ENCODE results near the gene KCNIP3. TPM values are rescaled to one million over a fixed set of nuclear protein-coding genes. Genes with fewer than 3 reads are reported as not detected.

KCNIP3 gene
- total and polyA plus RNA-seq, 4 experiments from 2014 or later, result not detected

- no peaks in the 10 kb centered on the region for H3K4me1 Mint-ChIP-seq
- CTCF ChIA-PET (ENCODE audit: partially characterized antibody), result no interaction called here
Measured at GRCh38 chr2:95299961-95300360, 2.8 kb downstream of the KCNIP3 start.

DNA sequence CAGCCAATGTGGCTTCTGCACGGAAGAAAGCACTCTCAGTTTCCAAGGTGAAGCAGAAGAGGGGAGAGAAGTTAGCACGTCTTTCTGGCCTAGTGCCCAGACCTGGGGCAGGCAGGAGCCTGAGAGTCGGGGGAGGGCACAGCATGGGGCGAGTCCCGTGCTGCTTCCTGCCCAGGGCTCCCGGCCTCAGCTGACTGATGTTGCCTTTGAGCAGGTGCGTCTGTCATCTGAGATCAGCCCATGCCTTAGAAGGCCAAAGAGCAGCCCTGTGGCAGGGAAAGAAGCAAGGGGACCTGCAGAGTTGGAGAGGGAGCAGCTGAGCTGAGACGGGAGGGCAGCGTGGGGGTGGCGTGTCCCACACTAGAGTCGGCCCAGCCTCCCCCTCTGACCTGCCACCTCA is 3.3 kb downstream of the KCNIP3 start:
- Histone ChIP-seq H3K27me3 (ENCODE audit: insufficient read depth, low read length) (no peaks in the 10 kb centered on the region), H3K36me3 (ENCODE audit: insufficient read depth, low read length) (no peaks in the 10 kb centered on the region), H3K27ac (ENCODE audit: low read depth, low read length) (no peak overlapping the region), H3K4me3 (ENCODE audit: low read length in 2 of 2) (no peak overlapping the region), H3K4me1 (ENCODE audit: insufficient read depth, low read length) (no peaks in the 10 kb centered on the region), H3K9me3 (ENCODE audit: control insufficient read depth in 1 of 2, low read length in 2 of 2) (no peaks in the 10 kb centered on the region)
- POLR2A ChIA-PET (ENCODE audit: partially characterized antibody), result no interaction called here
- CTCF ChIA-PET (ENCODE audit: partially characterized antibody), result no interaction called here
- no peaks in the 10 kb centered on the region for H3K36me3 Mint-ChIP-seq
- no peak overlapping the region for H3K4me3 Mint-ChIP-seq
- no peaks in the 10 kb centered on the region for H3K4me1 Mint-ChIP-seq
- DNase-seq, result no peak
- peaks cover 0 to 2% of the 10 kb centered on the region in 2 donors for H3K27me3 Mint-ChIP-seq
- H3K27ac Mint-ChIP-seq, result no peak overlapping the region
- intact Hi-C loops (cut with micrococcal nuclease), result no loop called here
- no peaks in the 10 kb centered on the region for H3K9me3 Mint-ChIP-seq

More at GRCh38 chr2:95299961-95300360, 2.8 kb downstream of the KCNIP3 start:
- Mint-ChIP-seq H3K27me3 (peaks cover 0 to 2% of the 10 kb centered on the region in 2 donors), H3K4me3 (no peak overlapping the region), H3K27ac (no peak overlapping the region), H3K9me3 (no peaks in the 10 kb centered on the region), H3K36me3 (no peaks in the 10 kb centered on the region)
- Histone ChIP-seq H3K27ac (ENCODE audit: low read depth, low read length) (no peak overlapping the region), H3K36me3 (ENCODE audit: insufficient read depth, low read length) (no peaks in the 10 kb centered on the region), H3K4me1 (ENCODE audit: insufficient read depth, low read length) (no peaks in the 10 kb centered on the region), H3K9me3 (ENCODE audit: control insufficient read depth in 1 of 2, low read length in 2 of 2) (no peaks in the 10 kb centered on the region), H3K4me3 (ENCODE audit: low read length in 2 of 2) (no peak overlapping the region), H3K27me3 (ENCODE audit: insufficient read depth, low read length) (no peaks in the 10 kb centered on the region)
- intact Hi-C loops (cut with micrococcal nuclease), result no loop called here
- DNase-seq, result no peak
- POLR2A ChIA-PET (ENCODE audit: partially characterized antibody), result no interaction called here

DNA sequence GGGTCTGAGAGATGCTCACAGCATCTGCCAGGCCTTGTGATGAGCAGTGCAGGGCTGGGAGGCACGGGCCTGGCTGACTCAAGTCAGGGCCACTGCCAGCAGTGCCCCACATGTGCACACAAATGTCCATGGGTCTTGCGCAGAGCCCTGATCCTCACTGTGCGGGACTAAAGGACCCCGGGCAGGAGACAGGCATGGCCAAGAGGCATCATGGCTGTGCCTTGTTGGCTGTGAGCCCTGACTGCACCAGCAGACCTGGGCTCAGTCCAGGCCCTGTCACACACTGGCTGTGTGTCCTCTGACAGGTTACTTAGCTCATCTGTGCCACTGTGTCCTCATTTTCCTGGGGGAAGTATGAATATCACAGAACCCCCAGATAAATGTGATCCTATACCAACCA is 4.0 kb downstream of the KCNIP3 start:
- Mint-ChIP-seq H3K27me3 (peaks cover 0 to 2% of the 10 kb centered on the region in 2 donors), H3K9me3 (no peaks in the 10 kb centered on the region), H3K27ac (no peak overlapping the region), H3K4me1 (no peaks in the 10 kb centered on the region), H3K4me3 (no peak overlapping the region), H3K36me3 (no peaks in the 10 kb centered on the region)
- Histone ChIP-seq H3K27me3 (ENCODE audit: insufficient read depth, low read length) (no peaks in the 10 kb centered on the region), H3K4me3 (ENCODE audit: low read length in 2 of 2) (no peak overlapping the region), H3K27ac (ENCODE audit: low read depth, low read length) (no peak overlapping the region), H3K36me3 (ENCODE audit: insufficient read depth, low read length) (no peaks in the 10 kb centered on the region), H3K4me1 (ENCODE audit: insufficient read depth, low read length) (no peaks in the 10 kb centered on the region), H3K9me3 (ENCODE audit: control insufficient read depth in 1 of 2, low read length in 2 of 2) (no peaks in the 10 kb centered on the region)
- intact Hi-C loops (cut with micrococcal nuclease), result no loop called here
- POLR2A ChIA-PET (ENCODE audit: partially characterized antibody), result no interaction called here
- DNase-seq, result no peak
- CTCF ChIA-PET (ENCODE audit: partially characterized antibody), result no interaction called here

DNA sequence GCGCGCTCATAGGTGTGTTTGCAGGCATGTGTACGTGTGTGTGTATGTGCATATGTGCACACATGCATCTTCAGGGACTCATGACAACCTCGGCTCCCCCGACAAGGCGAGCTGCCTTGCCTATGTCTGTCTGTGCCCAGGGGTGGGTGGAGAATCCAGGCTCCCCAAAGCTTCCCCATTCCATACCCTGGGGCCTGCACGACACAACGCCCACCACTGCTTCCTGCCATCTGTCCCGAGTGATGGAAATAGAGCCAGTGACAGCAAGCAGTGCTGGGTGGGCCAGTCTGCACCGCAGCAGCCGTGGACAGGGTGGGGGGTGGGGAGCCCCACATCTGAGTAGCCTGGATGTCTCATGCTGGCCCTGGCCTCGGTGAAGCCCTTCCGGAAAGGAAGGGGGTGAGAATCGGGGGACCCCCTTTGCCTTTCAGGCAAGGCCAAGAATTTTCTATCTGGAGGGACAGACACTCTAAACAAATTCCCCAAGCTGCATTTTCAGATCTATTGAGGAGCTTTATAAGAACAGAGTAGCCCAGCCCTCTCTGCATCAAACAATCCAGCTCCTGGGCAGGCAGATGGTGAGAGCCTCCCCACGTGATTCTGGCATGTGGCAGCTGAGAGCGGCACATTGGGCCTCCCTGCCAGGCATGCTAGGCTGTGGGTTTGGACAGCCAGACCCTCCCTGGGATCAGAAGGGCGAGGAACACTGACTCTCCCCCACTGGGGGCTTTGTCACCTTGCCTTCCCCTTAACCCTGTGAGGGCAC is 4.9 kb downstream of the KCNIP3 start:
- Mint-ChIP-seq H3K4me3 (no peak overlapping the region), H3K27me3 (peaks cover 0 to 2% of the 10 kb centered on the region in 2 donors), H3K4me1 (no peaks in the 10 kb centered on the region), H3K9me3 (no peaks in the 10 kb centered on the region), H3K36me3 (no peaks in the 10 kb centered on the region), H3K27ac (no peak overlapping the region)
- intact Hi-C loops (cut with micrococcal nuclease), result no loop called here
- H3K27me3 ChIP-seq (ENCODE audit: insufficient read depth, low read length), result no peaks in the 10 kb centered on the region
- no peak for DNase-seq
- ChIA-PET POLR2A (ENCODE audit: partially characterized antibody) (no interaction called here), CTCF (ENCODE audit: partially characterized antibody) (no interaction called here)
- H3K4me3 ChIP-seq (ENCODE audit: low read length in 2 of 2), result no peak overlapping the region
- H3K9me3 ChIP-seq (ENCODE audit: control insufficient read depth in 1 of 2, low read length in 2 of 2), result no peaks in the 10 kb centered on the region
- H3K36me3 ChIP-seq (ENCODE audit: insufficient read depth, low read length), result no peaks in the 10 kb centered on the region
- H3K4me1 ChIP-seq (ENCODE audit: insufficient read depth, low read length), result no peaks in the 10 kb centered on the region
- H3K27ac ChIP-seq (ENCODE audit: low read depth, low read length), result no peak overlapping the region

- Histone ChIP-seq H3K4me3 (ENCODE audit: low read length in 2 of 2) (no peak overlapping the region), H3K4me1 (ENCODE audit: insufficient read depth, low read length) (no peaks in the 10 kb centered on the region), H3K9me3 (ENCODE audit: control insufficient read depth in 1 of 2, low read length in 2 of 2) (no peaks in the 10 kb centered on the region), H3K27ac (ENCODE audit: low read depth, low read length) (no peak overlapping the region), H3K27me3 (ENCODE audit: insufficient read depth, low read length) (no peaks in the 10 kb centered on the region), H3K36me3 (ENCODE audit: insufficient read depth, low read length) (no peaks in the 10 kb centered on the region)
- no peak overlapping the region for H3K4me3 Mint-ChIP-seq
- POLR2A ChIA-PET (ENCODE audit: partially characterized antibody), result no interaction called here
- no peaks in the 10 kb centered on the region for H3K36me3 Mint-ChIP-seq
- CTCF ChIA-PET (ENCODE audit: partially characterized antibody), result no interaction called here
- no peak overlapping the region for H3K27ac Mint-ChIP-seq
- no peaks in the 10 kb centered on the region for H3K4me1 Mint-ChIP-seq
- peaks cover 0 to 2% of the 10 kb centered on the region in 2 donors for H3K27me3 Mint-ChIP-seq
- intact Hi-C loops (cut with micrococcal nuclease), result no loop called here
- DNase-seq, result no peak
- no peaks in the 10 kb centered on the region for H3K9me3 Mint-ChIP-seq
Measured at GRCh38 chr2:95303191-95303919, 6.2 kb downstream of the KCNIP3 start.

DNA sequence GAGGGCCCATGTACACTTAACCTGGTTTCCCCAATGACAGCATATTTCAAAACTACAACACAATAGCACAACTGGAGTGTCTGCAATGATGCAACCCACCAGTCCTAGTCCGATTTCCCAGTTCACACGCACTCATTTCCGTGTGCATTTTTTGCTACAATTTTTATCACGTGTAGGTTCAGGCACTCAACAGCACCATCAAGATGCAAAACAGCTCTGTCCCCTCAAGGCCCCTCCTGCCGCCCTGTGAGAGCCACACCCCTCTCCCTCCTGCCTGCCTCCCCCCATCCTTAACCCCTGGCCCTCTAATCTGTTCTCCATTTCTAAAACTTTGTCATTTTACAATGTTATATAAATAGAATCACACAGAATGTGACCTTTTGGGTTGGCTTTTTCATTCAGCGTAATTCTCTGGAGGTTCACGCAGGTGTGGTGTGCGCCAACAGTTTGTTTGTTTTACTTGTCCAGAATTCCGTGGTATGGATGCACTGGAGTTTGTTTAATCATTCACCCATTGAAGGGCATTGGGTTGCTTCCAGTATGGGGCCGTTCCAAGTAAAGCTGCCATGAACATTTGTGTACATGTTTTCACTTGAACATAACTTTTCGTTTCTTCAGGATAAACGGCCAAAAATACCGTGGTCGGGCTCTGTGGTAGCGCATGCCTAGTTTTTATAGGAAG is 8.4 kb downstream of the KCNIP3 start:
- Mint-ChIP-seq H3K4me1 (no peaks in the 10 kb centered on the region), H3K27me3 (no peaks in the 10 kb centered on the region), H3K36me3 (no peaks in the 10 kb centered on the region), H3K27ac (no peak overlapping the region), H3K4me3 (no peak overlapping the region), H3K9me3 (no peaks in the 10 kb centered on the region)
- Histone ChIP-seq H3K9me3 (ENCODE audit: control insufficient read depth in 1 of 2, low read length in 2 of 2) (no peaks in the 10 kb centered on the region), H3K4me1 (ENCODE audit: insufficient read depth, low read length) (no peaks in the 10 kb centered on the region), H3K27ac (ENCODE audit: low read depth, low read length) (no peak overlapping the region), H3K4me3 (ENCODE audit: low read length in 2 of 2) (no peak overlapping the region), H3K27me3 (ENCODE audit: insufficient read depth, low read length) (no peaks in the 10 kb centered on the region), H3K36me3 (ENCODE audit: insufficient read depth, low read length) (no peaks in the 10 kb centered on the region)
- no peak for DNase-seq
- ChIA-PET POLR2A (ENCODE audit: partially characterized antibody) (no interaction called here), CTCF (ENCODE audit: partially characterized antibody) (no interaction called here)
- intact Hi-C loops (cut with micrococcal nuclease), result no loop called here

- Mint-ChIP-seq H3K4me1 (no peaks in the 10 kb centered on the region), H3K9me3 (no peaks in the 10 kb centered on the region), H3K27ac (no peak overlapping the region), H3K4me3 (no peak overlapping the region), H3K27me3 (no peaks in the 10 kb centered on the region), H3K36me3 (no peaks in the 10 kb centered on the region)
- CTCF ChIA-PET (ENCODE audit: partially characterized antibody), result no interaction called here
- intact Hi-C loops (cut with micrococcal nuclease), result no loop called here
- H3K4me3 ChIP-seq (ENCODE audit: low read length in 2 of 2), result no peak overlapping the region
- POLR2A ChIA-PET (ENCODE audit: partially characterized antibody), result no interaction called here
- H3K27ac ChIP-seq (ENCODE audit: low read depth, low read length), result no peak overlapping the region
- no peak for DNase-seq
- no peaks in the 10 kb centered on the region for H3K36me3 ChIP-seq (ENCODE audit: insufficient read depth, low read length)
- no peaks in the 10 kb centered on the region for H3K9me3 ChIP-seq (ENCODE audit: control insufficient read depth in 1 of 2, low read length in 2 of 2)
- H3K4me1 ChIP-seq (ENCODE audit: insufficient read depth, low read length), result no peaks in the 10 kb centered on the region
- no peaks in the 10 kb centered on the region for H3K27me3 ChIP-seq (ENCODE audit: insufficient read depth, low read length)
Measured at GRCh38 chr2:95306336-95306895, 9.3 kb downstream of the KCNIP3 start.

All from CD4-positive, alpha-beta memory T cell (primary cell).